ENCODE data around the gene DAND5. TPM values are rescaled to one million over a fixed set of nuclear protein-coding genes. Genes with fewer than 3 reads are reported as not detected.

The DAND5 gene
- total and polyA plus RNA-seq, 9 of the 15 experiments (the other 6 are each of a cell fraction or from before 2014, with no cell fraction given), result 0.22 to 0.83 (median 0.60) TPM

- TF ChIP-seq C11orf30 (IDR thresholded peaks at IDR 0.05; ENCODE audit: low read depth) (no peak), MBD1 (CRISPR knock-in tag; IDR thresholded peaks at IDR 0.05) (no peak), ZNF444 (CRISPR knock-in tag; IDR thresholded peaks at IDR 0.05) (no peak), NONO (IDR thresholded peaks at IDR 0.05; ENCODE audit: low read depth in 2 of 2, low read length in 1 of 2) (no peak), ZNF224 (CRISPR knock-in tag; IDR thresholded peaks at IDR 0.05) (no peak), KDM5B (IDR thresholded peaks at IDR 0.05; ENCODE audit: insufficient replicate concordance, low read depth, low read length) (no peak), CBX3 (IDR thresholded peaks at IDR 0.05; ENCODE audit: borderline replicate concordance in 1 of 2, low read length in 2 of 2) (no peak), ZNF23 (CRISPR knock-in tag; IDR thresholded peaks at IDR 0.05) (no peak), BMI1 (IDR thresholded peaks at IDR 0.05; ENCODE audit: low read length) (no peak), ZBTB33 (CRISPR knock-in tag; IDR thresholded peaks at IDR 0.05) (peak; percentile 99), ETS2 (tag; IDR thresholded peaks at IDR 0.05; ENCODE audit: borderline replicate concordance, poor library complexity, severe bottlenecking) (no peak)
- TF ChIP-seq, protein P1, sequence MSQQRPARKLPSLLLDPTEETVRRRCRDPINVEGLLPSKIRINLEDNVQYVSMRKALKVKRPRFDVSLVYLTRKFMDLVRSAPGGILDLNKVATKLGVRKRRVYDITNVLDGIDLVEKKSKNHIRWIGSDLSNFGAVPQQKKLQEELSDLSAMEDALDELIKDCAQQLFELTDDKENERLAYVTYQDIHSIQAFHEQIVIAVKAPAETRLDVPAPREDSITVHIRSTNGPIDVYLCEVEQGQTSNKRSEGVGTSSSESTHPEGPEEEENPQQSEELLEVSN (IDR thresholded peaks at IDR 0.05; ENCODE audit: borderline replicate concordance in 1 of 2, extremely low read depth in 1 of 2, insufficient read depth in 1 of 2, insufficient read length in 1 of 2, low read depth in 1 of 2, low read length in 1 of 2, poor library complexity in 1 of 2, severe bottlenecking in 1 of 2), result peak; percentile 71 to 76
Measured at GRCh38 chr19:13011653-13012389, 42.4 kb downstream of the DAND5 start (continued).

All from K562 (cell line).